Esophagus muscularis mucosa (tissue), 4 donors: Measurements from ENCODE around the gene NFATC3.

Experiments
- CTCF ChIP-seq, 3 experiments: fragments of 200-600 bp in 2 of 3; fragments of 450-650 bp in 1 of 3; sonication (generic) in 2 of 3; IDR thresholded peaks; one replicate each; pipeline ENCODE4 v1.5.1; 2017 to 2019; ENCODE audit warnings: antibody characterized with exemption in 3 of 3, mild to moderate bottlenecking in 2 of 3, moderate library complexity in 1 of 3
- EP300 ChIP-seq: sonication (generic); formaldehyde crosslinking; IDR thresholded peaks from one replicate; pipeline ENCODE4 v1.6.1; 2017; ENCODE audit warnings: antibody characterized with exemption
- POLR2A ChIP-seq: fragments of 450-650 bp; IDR thresholded peaks from one replicate; pipeline ENCODE4 v1.6.1; 2017; ENCODE audit warnings: antibody characterized with exemption, moderate library complexity, mild to moderate bottlenecking, low read depth
- POLR2AphosphoS5 ChIP-seq, 2 donors: sonication (generic); formaldehyde crosslinking; IDR thresholded peaks; one replicate each; pipeline ENCODE4 v1.6.1; 2017; ENCODE audit warnings: antibody characterized with exemption in 2 of 2

- TF ChIP-seq EP300, result no peak
- TF ChIP-seq CTCF (IDR thresholded peaks at IDR 0.05), result no peak
- no peak for TF ChIP-seq POLR2A
- no peak for TF ChIP-seq POLR2AphosphoS5 (IDR thresholded peaks at IDR 0.05)
Observed at GRCh38 chr16:68269793-68270192, 184.6 kb downstream of the NFATC3 start.
